ENCODE data around the gene ASPG. TPM values are rescaled to one million over a fixed set of nuclear protein-coding genes. Genes with fewer than 3 reads are reported as not detected.
"Not testable (repeated sequence)": the region's sequence is repeated elsewhere in the genome, so short reads cannot be mapped to it uniquely, and the experiment has no call there.

Gene ASPG
- total and polyA plus RNA-seq, 5 experiments from 2014 or later: not detected

GRCh38 chr14:104152686-104153393, 67.3 kb downstream of the ASPG start:
- H3K9me3 Mint-ChIP-seq: no peaks in the 10 kb centered on the region
- ATAC-seq (no peak), DNase-seq (no peak)
- H3K4me3 Mint-ChIP-seq: no peak overlapping the region
- H3K27me3 Mint-ChIP-seq: peaks cover 0 to 2% (median 0%) of the 10 kb centered on the region in 5 donors
- H3K27ac Mint-ChIP-seq: no peak overlapping the region
- no peaks in the 10 kb centered on the region for H3K36me3 Mint-ChIP-seq
- POLR2A ChIA-PET: no interaction called here
- H3K4me1 Mint-ChIP-seq: peaks cover 0 to 2% (median 0%) of the 10 kb centered on the region in 4 donors

- H3K27me3 Mint-ChIP-seq, ATAC-seq, POLR2A ChIA-PET, H3K27ac Mint-ChIP-seq, DNase-seq, H3K4me1 Mint-ChIP-seq, H3K9me3 Mint-ChIP-seq, H3K4me3 Mint-ChIP-seq, H3K36me3 Mint-ChIP-seq: not testable (repeated sequence)
Observed at GRCh38 chr14:104153394-104153755, 67.9 kb downstream of the ASPG start.

- Mint-ChIP-seq H3K4me3 (no peak overlapping the region), H3K27ac (no peak overlapping the region), H3K36me3 (no peaks in the 10 kb centered on the region), H3K27me3 (no peaks in the 10 kb centered on the region), H3K4me1 (no peaks in the 10 kb centered on the region), H3K9me3 (no peaks in the 10 kb centered on the region)
- POLR2A ChIA-PET: no interaction called here
- DNase-seq (no peak), ATAC-seq (no peak)
Observed at GRCh38 chr14:104154246-104154645, 68.7 kb downstream of the ASPG start.

- H3K27ac Mint-ChIP-seq: no peak overlapping the region
- ATAC-seq: no peak
- no peaks in the 10 kb centered on the region for H3K36me3 Mint-ChIP-seq
- no peak overlapping the region for H3K4me3 Mint-ChIP-seq
- H3K9me3 Mint-ChIP-seq: no peaks in the 10 kb centered on the region
- no peaks in the 10 kb centered on the region for H3K4me1 Mint-ChIP-seq
- no peak for DNase-seq
- H3K27me3 Mint-ChIP-seq: no peaks in the 10 kb centered on the region
- POLR2A ChIA-PET: no interaction called here
Observed at GRCh38 chr14:104155513-104155912, 70.0 kb downstream of the ASPG start.

GRCh38 chr14:104156142-104156541, 70.6 kb downstream of the ASPG start:
- Mint-ChIP-seq H3K4me3 (no peak overlapping the region), H3K36me3 (no peaks in the 10 kb centered on the region), H3K9me3 (no peaks in the 10 kb centered on the region), H3K27me3 (no peaks in the 10 kb centered on the region), H3K27ac (no peak overlapping the region), H3K4me1 (no peaks in the 10 kb centered on the region)
- ATAC-seq (no peak), DNase-seq (no peak)
- POLR2A ChIA-PET: no interaction called here

GRCh38 chr14:104157016-104157928, 71.8 kb downstream of the ASPG start:
- POLR2A ChIA-PET: no interaction called here
- H3K9me3 Mint-ChIP-seq: no peaks in the 10 kb centered on the region
- H3K27me3 Mint-ChIP-seq: no peaks in the 10 kb centered on the region
- H3K4me3 Mint-ChIP-seq: no peak overlapping the region
- ATAC-seq: no peak
- no peaks in the 10 kb centered on the region for H3K36me3 Mint-ChIP-seq
- DNase-seq: no peak
- no peak overlapping the region for H3K27ac Mint-ChIP-seq
- no peaks in the 10 kb centered on the region for H3K4me1 Mint-ChIP-seq

- POLR2A ChIA-PET: no interaction called here
- no peaks in the 10 kb centered on the region for H3K36me3 Mint-ChIP-seq
- no peaks in the 10 kb centered on the region for H3K27me3 Mint-ChIP-seq
- no peaks in the 10 kb centered on the region for H3K4me1 Mint-ChIP-seq
- no peaks in the 10 kb centered on the region for H3K9me3 Mint-ChIP-seq
- ATAC-seq (no peak), DNase-seq (no peak)
- no peak overlapping the region for H3K27ac Mint-ChIP-seq
- no peak overlapping the region for H3K4me3 Mint-ChIP-seq
Observed at GRCh38 chr14:104158827-104159798, 73.6 kb downstream of the ASPG start.

GRCh38 chr14:104159990-104160389, 74.5 kb downstream of the ASPG start:
- Mint-ChIP-seq H3K27ac (no peak overlapping the region), H3K27me3 (no peaks in the 10 kb centered on the region), H3K4me3 (no peak overlapping the region), H3K9me3 (no peaks in the 10 kb centered on the region), H3K36me3 (no peaks in the 10 kb centered on the region), H3K4me1 (no peaks in the 10 kb centered on the region)
- DNase-seq (no peak), ATAC-seq (no peak)
- POLR2A ChIA-PET: no interaction called here

GRCh38 chr14:104161602-104162367, 76.3 kb downstream of the ASPG start:
- H3K36me3 Mint-ChIP-seq: no peaks in the 10 kb centered on the region
- POLR2A ChIA-PET: no interaction called here
- H3K27me3 Mint-ChIP-seq: no peaks in the 10 kb centered on the region
- no peaks in the 10 kb centered on the region for H3K9me3 Mint-ChIP-seq
- no peaks in the 10 kb centered on the region for H3K4me1 Mint-ChIP-seq
- H3K4me3 Mint-ChIP-seq: no peak overlapping the region
- DNase-seq (no peak), ATAC-seq (no peak)
- H3K27ac Mint-ChIP-seq: no peak overlapping the region

GRCh38 chr14:104162495-104162894, 77.0 kb downstream of the ASPG start:
- Mint-ChIP-seq H3K27ac (no peak overlapping the region), H3K4me1 (no peaks in the 10 kb centered on the region), H3K27me3 (no peaks in the 10 kb centered on the region), H3K36me3 (no peaks in the 10 kb centered on the region), H3K4me3 (no peak overlapping the region), H3K9me3 (no peaks in the 10 kb centered on the region)
- POLR2A ChIA-PET: no interaction called here
- ATAC-seq (no peak), DNase-seq (no peak)

GRCh38 chr14:104163541-104163940, 78.0 kb downstream of the ASPG start:
- ATAC-seq: no peak
- DNase-seq: no peak
- H3K27ac Mint-ChIP-seq: no peak overlapping the region
- no peaks in the 10 kb centered on the region for H3K36me3 Mint-ChIP-seq
- H3K4me3 Mint-ChIP-seq: no peak overlapping the region
- POLR2A ChIA-PET: no interaction called here
- H3K9me3 Mint-ChIP-seq: no peaks in the 10 kb centered on the region
- no peaks in the 10 kb centered on the region for H3K4me1 Mint-ChIP-seq
- H3K27me3 Mint-ChIP-seq: no peaks in the 10 kb centered on the region

GRCh38 chr14:104164041-104164440, 78.5 kb downstream of the ASPG start:
- Mint-ChIP-seq H3K36me3 (no peaks in the 10 kb centered on the region), H3K27me3 (no peaks in the 10 kb centered on the region), H3K4me3 (no peak overlapping the region), H3K9me3 (no peaks in the 10 kb centered on the region), H3K4me1 (no peaks in the 10 kb centered on the region), H3K27ac (no peak overlapping the region)
- ATAC-seq (no peak), DNase-seq (no peak)
- POLR2A ChIA-PET: no interaction called here
